Activated CD8-positive, alpha-beta memory T cell treated with anti-CD3 and anti-CD28 coated beads for 4 hours (primary cell): ENCODE data around the gene FBXO30.

Source experiments
- DNase-seq, 2 donors: peaks; one replicate each; pipeline ENCODE4 v3.0.0-alpha.2; 2020; ENCODE audit warnings: low read depth in 2 of 2

FBXO30 gene

GRCh38 chr6:145749632-145750031 lies 65.0 kb downstream of the FBXO30 start:
- DNase-seq = no peak

- no peak for DNase-seq
Observed at GRCh38 chr6:145745861-145746260, 68.7 kb downstream of the FBXO30 start.

- DNase-seq = no peak
Observed at GRCh38 chr6:145744619-145745018, 70.0 kb downstream of the FBXO30 start.
